GM12878 (cell line): ENCODE results near the gene FNTB. TPM values are rescaled to one million over a fixed set of nuclear protein-coding genes. Genes with fewer than 3 reads are reported as not detected.

Experiments used
- ATAC-seq: fragments of 200-7000 bp; cut with Tn5 transposase; 3 replicates; pipeline ENCODE4 v1.9.1; 2020; ENCODE audit warnings: mild to moderate bottlenecking, moderate library complexity
- BruUV-seq: library from RNA; stranded (reverse); fragments of 400-500 nt; replicated peaks from 2 replicates; lab custom pipeline; 2021; lab: Mats Ljungman, UMichigan
- CTCF ChIA-PET: fragments of 300-600 bp; sonication (Branson Sonifier 250); formaldehyde crosslinking; extraction: SDS; loops from one replicate; lab custom pipeline; 2021; ENCODE audit warnings: inconsistent platforms; lab: Yijun Ruan, JAX
- POLR2A ChIA-PET: fragments of 350-600 bp; formaldehyde crosslinking; extraction: SDS; loops from one replicate; lab custom pipeline; 2021; ENCODE audit warnings: inconsistent platforms; lab: Charles Lee
- RAD21 ChIA-PET: fragments of 300-600 bp; sonication (Branson Sonifier 250); formaldehyde crosslinking; loops from one replicate; lab custom pipeline; 2023; ENCODE audit warnings: antibody characterized with exemption; ENCODE audit not compliant: unreplicated experiment; lab: Charles Lee
- SMC1A ChIA-PET: fragments of 300-600 bp; sonication (Branson Sonifier 250); formaldehyde crosslinking; loops from one replicate; lab custom pipeline; 2023; ENCODE audit not compliant: unreplicated experiment, uncharacterized antibody; lab: Charles Lee
- DNase-seq: peaks from one replicate; pipeline ENCODE4 v3.0.0-alpha.2; 2011; ENCODE audit warnings: low read depth, low spot score
- FAIRE-seq: peaks from 3 replicates; lab custom pipeline; 2011; peaks lifted over from hg19 to GRCh38; lab: Jason Lieb, UNC
- H2AFZ ChIP-seq: 2 replicates; pipeline ENCODE4 v1.6.0; 2011; ENCODE audit warnings: low read depth, low read length, control low read depth; ENCODE audit not compliant: control insufficient read depth
- H3K27ac ChIP-seq: 2 replicates; pipeline ENCODE4 v1.5.1; 2011; ENCODE audit warnings: control low read depth; ENCODE audit not compliant: control insufficient read depth, insufficient read depth
- H3K27me3 ChIP-seq, 2 experiments: replicated peaks in 1 of 2; 2 replicates each; pipeline versions ENCODE4 v1.6.0 to v1.6.1; 2011; ENCODE audit warnings: low read length in 1 of 2; ENCODE audit not compliant: control insufficient read depth in 2 of 2, insufficient read depth in 2 of 2
- H3K36me3 ChIP-seq, 2 experiments: 2 replicates each; pipeline ENCODE4 v1.5.1; 2011; ENCODE audit warnings: low read length in 1 of 2; ENCODE audit not compliant: control insufficient read depth in 2 of 2, insufficient read depth in 2 of 2
- H3K4me1 ChIP-seq: 2 replicates; pipeline ENCODE4 v1.6.1; 2011; ENCODE audit warnings: mild to moderate bottlenecking, low read length, moderate library complexity, mixed read lengths; ENCODE audit not compliant: control insufficient read depth, insufficient read depth
- H3K4me2 ChIP-seq: 2 replicates; pipeline ENCODE4 v1.6.0; 2011; ENCODE audit warnings: control low read depth; ENCODE audit not compliant: control insufficient read depth, insufficient read depth
- H3K4me3 ChIP-seq: fragments of 200-600 bp; sonication (generic); 2 replicates; pipeline ENCODE4 v1.5.1; 2016
- H3K79me2 ChIP-seq: 2 replicates; pipeline ENCODE4 v1.6.0; 2011; ENCODE audit warnings: low read length; ENCODE audit not compliant: control insufficient read depth, insufficient read depth
- H3K9ac ChIP-seq: 2 replicates; pipeline ENCODE4 v1.8.0; 2011; ENCODE audit warnings: low read length, control low read depth, mixed read lengths; ENCODE audit not compliant: control insufficient read depth, insufficient read depth
- H3K9me3 ChIP-seq: replicated peaks from 3 replicates; pipeline ENCODE4 v1.5.1; 2011; ENCODE audit warnings: mild to moderate bottlenecking, low read length; ENCODE audit not compliant: control insufficient read depth, insufficient read depth
- H4K20me1 ChIP-seq: 2 replicates; pipeline ENCODE4 v1.6.0; 2011; ENCODE audit not compliant: control insufficient read depth, insufficient read depth
- BRCA1 ChIP-seq: IDR thresholded peaks from 2 replicates; pipeline ENCODE4 v1.6.1; 2011; ENCODE audit warnings: low read depth, low read length, improper control_type of control experiment
- MTA2 ChIP-seq: fragments of 450-650 bp; IDR thresholded peaks from 2 replicates; pipeline ENCODE4 v1.6.1; 2016; ENCODE audit warnings: low read depth, mild to moderate bottlenecking, moderate library complexity
- POLR2AphosphoS5 ChIP-seq: IDR thresholded peaks from 2 replicates; pipeline ENCODE4 v1.6.1; 2011; ENCODE audit warnings: mild to moderate bottlenecking, low read length, inconsistent platforms
- SMAD5 ChIP-seq: IDR thresholded peaks from 2 replicates; pipeline ENCODE4 v1.6.1; 2016; ENCODE audit warnings: antibody characterized with exemption, low read depth
- SMC3 ChIP-seq: IDR thresholded peaks from 2 replicates; pipeline ENCODE4 v1.6.1; 2011; ENCODE audit warnings: low read length, improper control_type of control experiment, borderline replicate concordance
- ZSCAN29 ChIP-seq: fragments of 450-650 bp; IDR thresholded peaks from 2 replicates; pipeline ENCODE4 v1.6.1; 2017; ENCODE audit warnings: mild to moderate bottlenecking, moderate library complexity
- WGBS: methylation state at CpG from one replicate; pipeline ENCODE4 v1.1.6; 2016; ENCODE audit warnings: low lambda C conversion rate; ENCODE audit not compliant: insufficient replicate concordance, insufficient coverage; ENCODE audit errors: missing lambda C conversion rate; 5-methylcytosine and 5-hydroxymethylcytosine counted together
- in situ Hi-C: fragments of 300-500 bp; cut with MboI; formaldehyde crosslinking; loops from 9 replicates; pipeline ENCODE4 v1.14.3; 2018; ENCODE audit warnings: mixed read lengths
- intact Hi-C: fragments of 100-400 bp; cut with micrococcal nuclease; formaldehyde crosslinking; loops from one replicate; pipeline ENCODE4 v1.14.2; 2022; ENCODE audit not compliant: unreplicated experiment
- polyA plus RNA-seq, 11 experiments: library from polyadenylated mRNA; depleted of rRNA in 4 of 11; unstranded in 6 of 11; stranded (reverse) in 5 of 11; fragments of >200 nt; fragmentation: Nextera tagmentation in 4 of 11; fragmentation: Illumina TruSeq in 1 of 11; extraction: Ambion mirVana in 4 of 11; extraction: Trizol in 1 of 11; gene quantifications; 1 replicate in 1 of 11; 2 replicates in 10 of 11; pipeline versions ENCODE4 v1.2.1 to v1.2.3, GENCODE V29; 2011 to 2016; ENCODE audit warnings: inconsistent platforms in 2 of 11, missing spikeins in 2 of 11, low read depth in 1 of 11
- total RNA-seq, 4 experiments: library from RNA; depleted of rRNA in 3 of 4; stranded (reverse); fragments of >200 nt in 3 of 4; fragmentation: Illumina TruSeq in 1 of 4; extraction: Trizol in 1 of 4; gene quantifications; 2 replicates each; pipeline versions ENCODE4 v1.2.1 to v1.2.3, GENCODE V29; 2013 to 2021
- TF ChIP-seq, protein P1 (sequence below): fragments of 450-650 bp; IDR thresholded peaks from 2 replicates; pipeline ENCODE4 v1.6.1; 2017; ENCODE audit warnings: mild to moderate bottlenecking, low read depth, inconsistent platforms; ENCODE audit not compliant: poor library complexity, severe bottlenecking
- TF ChIP-seq, protein P2 (sequence below): IDR thresholded peaks from 2 replicates; pipeline ENCODE4 v1.6.1; 2011; ENCODE audit warnings: mild to moderate bottlenecking, low read depth, low read length, moderate library complexity; ENCODE audit not compliant: insufficient replicate concordance

The FNTB gene
- total and polyA plus RNA-seq, 10 of the 15 experiments (the other 5 are each of a cell fraction or from before 2014, with no cell fraction given) = 10.4 to 25.1 (median 16.7) TPM

DNA sequence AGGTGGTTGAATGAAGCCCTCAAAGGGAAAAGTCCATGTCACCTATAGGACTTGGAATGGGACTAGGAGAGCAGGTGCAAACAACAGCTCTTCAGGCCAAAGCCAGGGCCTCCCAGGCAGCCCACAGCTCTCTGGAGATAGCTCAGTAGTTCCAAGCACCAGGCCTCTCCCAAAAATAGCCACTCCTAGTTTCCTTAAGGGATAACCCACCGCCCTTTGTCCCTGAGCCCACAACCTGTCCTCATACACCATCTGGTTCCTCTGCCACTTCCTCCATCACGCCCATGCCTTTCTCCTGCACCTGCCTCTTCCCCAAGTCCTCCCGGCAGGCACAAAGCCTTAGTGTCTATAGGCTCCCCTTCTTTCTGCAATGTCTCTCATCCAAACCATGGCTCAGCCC lies 16.7 kb upstream of the FNTB start:
- SMC1A ChIA-PET = interaction anchor here (1.0 to 2.1 kb wide), 3 partner anchors 9 to 125 kb away, joined by 3 to 6 read pairs (median 4); no protein-coding TSS in a partner anchor
- no TSS peak for BruUV-seq
- POLR2A ChIA-PET = interaction anchor here (0.6 kb wide), 1 partner anchor 52 kb away, joined by 3 read pairs; no protein-coding TSS in a partner anchor
- Histone ChIP-seq H3K4me2 (no peak overlapping the region), H3K36me3 (no peaks in the 10 kb centered on the region), H4K20me1 (no peaks in the 10 kb centered on the region), H3K27ac (no peak overlapping the region), H3K4me1 (no peaks in the 10 kb centered on the region), H3K9ac (no peak overlapping the region), H3K27me3 (peaks cover 2 to 7% of the 10 kb centered on the region in 2 experiments), H3K9me3 (no peaks in the 10 kb centered on the region), H3K4me3 (no peak overlapping the region), H3K79me2 (no peaks in the 10 kb centered on the region), H2AFZ (no peak overlapping the region)
- no peak for ATAC-seq
- TF ChIP-seq POLR2AphosphoS5 (no peak), SMAD5 (no peak), ZSCAN29 (no peak), BRCA1 (no peak), MTA2 (no peak), SMC3 (no peak)
- TF ChIP-seq, protein P1, sequence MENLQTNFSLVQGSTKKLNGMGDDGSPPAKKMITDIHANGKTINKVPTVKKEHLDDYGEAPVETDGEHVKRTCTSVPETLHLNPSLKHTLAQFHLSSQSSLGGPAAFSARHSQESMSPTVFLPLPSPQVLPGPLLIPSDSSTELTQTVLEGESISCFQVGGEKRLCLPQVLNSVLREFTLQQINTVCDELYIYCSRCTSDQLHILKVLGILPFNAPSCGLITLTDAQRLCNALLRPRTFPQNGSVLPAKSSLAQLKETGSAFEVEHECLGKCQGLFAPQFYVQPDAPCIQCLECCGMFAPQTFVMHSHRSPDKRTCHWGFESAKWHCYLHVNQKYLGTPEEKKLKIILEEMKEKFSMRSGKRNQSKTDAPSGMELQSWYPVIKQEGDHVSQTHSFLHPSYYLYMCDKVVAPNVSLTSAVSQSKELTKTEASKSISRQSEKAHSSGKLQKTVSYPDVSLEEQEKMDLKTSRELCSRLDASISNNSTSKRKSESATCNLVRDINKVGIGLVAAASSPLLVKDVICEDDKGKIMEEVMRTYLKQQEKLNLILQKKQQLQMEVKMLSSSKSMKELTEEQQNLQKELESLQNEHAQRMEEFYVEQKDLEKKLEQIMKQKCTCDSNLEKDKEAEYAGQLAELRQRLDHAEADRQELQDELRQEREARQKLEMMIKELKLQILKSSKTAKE = no peak
- TF ChIP-seq, protein P2, sequence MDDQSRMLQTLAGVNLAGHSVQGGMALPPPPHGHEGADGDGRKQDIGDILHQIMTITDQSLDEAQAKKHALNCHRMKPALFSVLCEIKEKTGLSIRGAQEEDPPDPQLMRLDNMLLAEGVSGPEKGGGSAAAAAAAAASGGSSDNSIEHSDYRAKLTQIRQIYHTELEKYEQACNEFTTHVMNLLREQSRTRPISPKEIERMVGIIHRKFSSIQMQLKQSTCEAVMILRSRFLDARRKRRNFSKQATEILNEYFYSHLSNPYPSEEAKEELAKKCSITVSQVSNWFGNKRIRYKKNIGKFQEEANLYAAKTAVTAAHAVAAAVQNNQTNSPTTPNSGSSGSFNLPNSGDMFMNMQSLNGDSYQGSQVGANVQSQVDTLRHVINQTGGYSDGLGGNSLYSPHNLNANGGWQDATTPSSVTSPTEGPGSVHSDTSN = no peak
- CTCF ChIA-PET = interaction anchor here (0.6 to 2.1 kb wide), 8 partner anchors 11 to 977 kb away, joined by 3 to 7 read pairs (median 4); no protein-coding TSS in a partner anchor
- 63% methylated on average over 3 of the region's 3 CpGs for WGBS
- intact Hi-C loops = no loop called here
- DNase-seq = no peak
- in situ Hi-C loops = no loop called here
- RAD21 ChIA-PET = interaction anchor here (0.9 kb wide), 1 partner anchor 50 kb away, joined by 4 read pairs; no protein-coding TSS in a partner anchor
- FAIRE-seq = no peak
